Keratinocyte (primary cell): ENCODE measurements around the gene ATP6V0E1.

Experiments
- EZH2 ChIP-seq: IDR thresholded peaks from one replicate; pipeline ENCODE4 v1.6.1; 2012; ENCODE audit warnings: inconsistent platforms, mild to moderate bottlenecking, low read length, moderate library complexity
- TF ChIP-seq, protein P1 (sequence below), 3 experiments: IDR thresholded peaks in 1 of 3; conservative IDR thresholded peaks in 1 of 3; optimal IDR thresholded peaks in 1 of 3; 2 replicates in 2 of 3; 3 replicates in 1 of 3; pipeline versions ENCODE3 to v1.5.1; 2011; ENCODE audit warnings: low read length in 3 of 3, mild to moderate bottlenecking in 3 of 3, moderate library complexity in 2 of 3, control low read depth in 1 of 3, inconsistent platforms in 1 of 3; ENCODE audit not compliant: insufficient read depth in 2 of 3; ENCODE audit errors: extremely low read depth in 1 of 3

DNA sequence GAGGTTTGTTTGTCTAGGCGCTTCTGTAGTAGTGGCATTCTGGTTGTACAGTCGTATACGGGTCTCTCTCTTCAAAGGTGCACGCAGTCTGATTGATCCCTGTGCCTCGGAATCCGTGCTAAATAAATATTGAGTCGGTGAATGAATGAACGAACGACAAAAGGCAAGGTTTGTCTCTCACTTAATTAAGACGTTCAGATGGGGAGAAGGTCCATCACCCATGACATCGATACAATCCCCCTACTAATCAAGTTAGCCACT is 72.1 kb downstream of the ATP6V0E1 start:
- no peak for TF ChIP-seq EZH2
- TF ChIP-seq, protein P1, sequence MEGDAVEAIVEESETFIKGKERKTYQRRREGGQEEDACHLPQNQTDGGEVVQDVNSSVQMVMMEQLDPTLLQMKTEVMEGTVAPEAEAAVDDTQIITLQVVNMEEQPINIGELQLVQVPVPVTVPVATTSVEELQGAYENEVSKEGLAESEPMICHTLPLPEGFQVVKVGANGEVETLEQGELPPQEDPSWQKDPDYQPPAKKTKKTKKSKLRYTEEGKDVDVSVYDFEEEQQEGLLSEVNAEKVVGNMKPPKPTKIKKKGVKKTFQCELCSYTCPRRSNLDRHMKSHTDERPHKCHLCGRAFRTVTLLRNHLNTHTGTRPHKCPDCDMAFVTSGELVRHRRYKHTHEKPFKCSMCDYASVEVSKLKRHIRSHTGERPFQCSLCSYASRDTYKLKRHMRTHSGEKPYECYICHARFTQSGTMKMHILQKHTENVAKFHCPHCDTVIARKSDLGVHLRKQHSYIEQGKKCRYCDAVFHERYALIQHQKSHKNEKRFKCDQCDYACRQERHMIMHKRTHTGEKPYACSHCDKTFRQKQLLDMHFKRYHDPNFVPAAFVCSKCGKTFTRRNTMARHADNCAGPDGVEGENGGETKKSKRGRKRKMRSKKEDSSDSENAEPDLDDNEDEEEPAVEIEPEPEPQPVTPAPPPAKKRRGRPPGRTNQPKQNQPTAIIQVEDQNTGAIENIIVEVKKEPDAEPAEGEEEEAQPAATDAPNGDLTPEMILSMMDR (optimal IDR thresholded peaks at IDR 0.05 in 1 of 3, IDR thresholded peaks at IDR 0.05 in 1 of 3, conservative IDR thresholded peaks at IDR 0.05 in 1 of 3; ENCODE audit: extremely low read depth in 1 of 3, insufficient read depth in 2 of 3, low read length in 3 of 3): no peak
